Effector CD4-positive, alpha-beta T cell (primary cell): ENCODE results near the gene KIAA0825.
"Not testable (repeated sequence)": the region's sequence is repeated elsewhere in the genome, so short reads cannot be mapped to it uniquely, and the experiment has no call there.

ENCODE experiments used
- DNase-seq: peaks from one replicate; pipeline ENCODE4 v3.0.0-alpha.2; 2020

The KIAA0825 gene

GRCh38 chr5:94240134-94240533 is 378.3 kb downstream of the KIAA0825 start:
- DNase-seq, result no peak

- DNase-seq, result no peak
Measured at GRCh38 chr5:94239266-94239665, 379.1 kb downstream of the KIAA0825 start.

- no peak for DNase-seq
Measured at GRCh38 chr5:94234987-94235386, 383.4 kb downstream of the KIAA0825 start.

GRCh38 chr5:94228791-94229190 is 389.6 kb downstream of the KIAA0825 start:
- DNase-seq, result no peak

- DNase-seq, result no peak
Measured at GRCh38 chr5:94223235-94223634, 395.2 kb downstream of the KIAA0825 start.

- no peak for DNase-seq
Measured at GRCh38 chr5:94218374-94218773, 400.0 kb downstream of the KIAA0825 start.

- DNase-seq, result no peak
Measured at GRCh38 chr5:94217745-94218144, 400.7 kb downstream of the KIAA0825 start.

- no peak for DNase-seq
Measured at GRCh38 chr5:94217216-94217615, 401.2 kb downstream of the KIAA0825 start.

- no peak for DNase-seq
Measured at GRCh38 chr5:94212476-94212875, 405.9 kb downstream of the KIAA0825 start.

GRCh38 chr5:94209774-94210355 is 408.5 kb downstream of the KIAA0825 start:
- DNase-seq, result no peak

- no peak for DNase-seq
Measured at GRCh38 chr5:94209272-94209671, 409.1 kb downstream of the KIAA0825 start.

- no peak for DNase-seq
Measured at GRCh38 chr5:94199566-94199965, 418.8 kb downstream of the KIAA0825 start.

- DNase-seq, result no peak
Measured at GRCh38 chr5:94197970-94198369, 420.4 kb downstream of the KIAA0825 start.

GRCh38 chr5:94196953-94197352 is 421.5 kb downstream of the KIAA0825 start:
- no peak for DNase-seq

GRCh38 chr5:94192658-94193391 is 425.6 kb downstream of the KIAA0825 start:
- DNase-seq, result no peak

GRCh38 chr5:94191604-94192003 is 426.8 kb downstream of the KIAA0825 start:
- no peak for DNase-seq

GRCh38 chr5:94188725-94189124 is 429.7 kb downstream of the KIAA0825 start:
- DNase-seq, result no peak

- no peak for DNase-seq
Measured at GRCh38 chr5:94184870-94185269, 433.5 kb downstream of the KIAA0825 start.

- no peak for DNase-seq
Measured at GRCh38 chr5:94181895-94182294, 436.5 kb downstream of the KIAA0825 start.

- no peak for DNase-seq
Measured at GRCh38 chr5:94180761-94181160, 437.6 kb downstream of the KIAA0825 start.

GRCh38 chr5:94175912-94176311 is 442.5 kb downstream of the KIAA0825 start:
- DNase-seq, result no peak

GRCh38 chr5:94174748-94175411 is 443.5 kb downstream of the KIAA0825 start:
- DNase-seq, result no peak

GRCh38 chr5:94173100-94173499 is 445.3 kb downstream of the KIAA0825 start:
- DNase-seq, result no peak

GRCh38 chr5:94171070-94171469 is 447.3 kb downstream of the KIAA0825 start:
- not testable (repeated sequence) for DNase-seq
